Gastrocnemius medialis (tissue), 4 donors: Measurements from ENCODE around the gene DHRS7.

Source experiments
- CTCF ChIP-seq, 5 experiments: fragments of 450-650 bp in 3 of 5; fragments of 200-600 bp in 2 of 5; sonication (generic) in 2 of 5; IDR thresholded peaks in 4 of 5; conservative IDR thresholded peaks in 1 of 5; 1 replicate in 4 of 5; 2 replicates in 1 of 5; pipeline ENCODE4 v1.5.1; 2016 to 2019; ENCODE audit warnings: antibody characterized with exemption in 5 of 5, mild to moderate bottlenecking in 3 of 5, moderate library complexity in 3 of 5
- POLR2A ChIP-seq, 2 donors: fragments of 450-650 bp; IDR thresholded peaks; one replicate each; pipeline ENCODE4 v1.6.1; 2017; ENCODE audit warnings: antibody characterized with exemption in 2 of 2, mild to moderate bottlenecking in 2 of 2, moderate library complexity in 2 of 2

DNA sequence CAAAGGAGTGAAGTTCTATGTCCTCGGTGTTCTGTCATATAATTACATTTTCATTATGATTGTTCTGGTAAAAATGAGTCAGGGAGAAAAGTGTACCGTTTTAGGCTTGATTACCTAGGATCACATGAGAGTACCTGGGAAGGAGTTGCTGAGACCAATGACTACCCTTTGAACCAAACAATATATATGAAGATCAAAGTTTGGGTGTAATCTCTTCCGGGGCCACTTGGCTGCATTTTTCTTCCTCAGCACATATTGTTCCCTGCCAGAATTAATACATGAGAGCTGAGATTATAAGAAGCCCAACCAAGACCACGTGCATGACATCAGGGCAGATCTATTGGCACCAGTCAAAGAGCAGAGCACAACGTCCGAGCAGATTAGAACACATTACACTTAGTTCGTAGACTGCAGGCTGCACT, 41.1 kb upstream of the DHRS7 start:
- TF ChIP-seq POLR2A (IDR thresholded peaks at IDR 0.05) = no peak
- TF ChIP-seq CTCF (IDR thresholded peaks at IDR 0.05 in 4 of 5, conservative IDR thresholded peaks at IDR 0.05 in 1 of 5) = no peak
